WTC11 (cell line): Measurements from ENCODE around the gene NSL1. TPM values are rescaled to one million over a fixed set of nuclear protein-coding genes. Genes with fewer than 3 reads are reported as not detected.

Source experiments
- ATAC-seq: fragments of 200-7000 bp; cut with Tn5 transposase; 2 replicates; pipeline ENCODE4 v1.10.0; 2021; ENCODE audit warnings: mild to moderate bottlenecking, moderate library complexity
- CTCF ChIA-PET: fragments of 300-600 bp; sonication (Branson Sonifier 250); formaldehyde crosslinking; loops from one replicate; lab custom pipeline; 2021; ENCODE audit warnings: antibody characterized with exemption; lab: Charles Lee
- POLR2A ChIA-PET: fragments of 350-600 bp; sonication (Branson Sonifier 250); formaldehyde crosslinking; loops from one replicate; lab custom pipeline; 2021; ENCODE audit warnings: antibody characterized with exemption; lab: Charles Lee
- DNase-seq: peaks from one replicate; pipeline ENCODE4 v3.0.0; 2021; ENCODE audit warnings: low spot score
- H3K27ac Mint-ChIP-seq: 2 replicates; pipeline ENCODE4 v1.8.0; 2021; ENCODE audit warnings: mixed read lengths
- H3K27me3 Mint-ChIP-seq: 2 replicates; pipeline ENCODE4 v1.8.0; 2021; ENCODE audit warnings: low read depth, mild to moderate bottlenecking, moderate library complexity, mixed read lengths
- H3K36me3 Mint-ChIP-seq: 2 replicates; pipeline ENCODE4 v1.8.0; 2021; ENCODE audit warnings: mixed read lengths
- H3K4me1 Mint-ChIP-seq: 2 replicates; pipeline ENCODE4 v1.8.0; 2022; ENCODE audit warnings: mixed read lengths
- H3K4me3 Mint-ChIP-seq: 2 replicates; pipeline ENCODE4 v1.8.0; 2021; ENCODE audit warnings: mild to moderate bottlenecking, moderate library complexity, mixed read lengths
- H3K9me3 Mint-ChIP-seq: 2 replicates; pipeline ENCODE4 v1.8.0; 2021; ENCODE audit warnings: mixed read lengths
- CBFB ChIP-seq: sonication (generic); formaldehyde crosslinking; IDR thresholded peaks from 2 replicates; pipeline ENCODE4 v1.8.1; 2022; ENCODE audit warnings: mild to moderate bottlenecking, low read depth, missing genetic modification reagents
- CDX4 ChIP-seq: fragments of 250-450 bp; sonication (Bioruptor Pico); IDR thresholded peaks from 2 replicates; pipeline ENCODE4 v1.9.0; 2021; ENCODE audit warnings: moderate library complexity, mild to moderate bottlenecking, inconsistent platforms, borderline replicate concordance
- CREB1 ChIP-seq: sonication (generic); formaldehyde crosslinking; IDR thresholded peaks from 2 replicates; pipeline ENCODE4 v1.8.0; 2023; ENCODE audit warnings: mild to moderate bottlenecking, missing genetic modification reagents
- CREM ChIP-seq: sonication (generic); formaldehyde crosslinking; IDR thresholded peaks from 2 replicates; pipeline ENCODE4 v1.8.1; 2022; ENCODE audit warnings: mild to moderate bottlenecking, missing genetic modification reagents, moderate library complexity
- E2F4 ChIP-seq: sonication (generic); formaldehyde crosslinking; IDR thresholded peaks from 2 replicates; pipeline ENCODE4 v1.8.1; 2022; ENCODE audit warnings: low read depth, mild to moderate bottlenecking, moderate library complexity, missing genetic modification reagents, borderline replicate concordance
- E2F5 ChIP-seq: sonication (generic); formaldehyde crosslinking; IDR thresholded peaks from 2 replicates; pipeline ENCODE4 v1.8.1; 2022; ENCODE audit warnings: mild to moderate bottlenecking, moderate library complexity, missing genetic modification reagents
- FOXJ3 ChIP-seq: sonication (generic); formaldehyde crosslinking; IDR thresholded peaks from 2 replicates; pipeline ENCODE4 v1.9.0; 2021; ENCODE audit warnings: missing genetic modification reagents, mild to moderate bottlenecking, borderline replicate concordance
- FOXP1 ChIP-seq: sonication (generic); formaldehyde crosslinking; IDR thresholded peaks from 2 replicates; pipeline ENCODE4 v1.8.0; 2022; ENCODE audit warnings: missing genetic modification reagents, mild to moderate bottlenecking, moderate library complexity, borderline replicate concordance
- FOXP4 ChIP-seq: sonication (generic); formaldehyde crosslinking; IDR thresholded peaks from 2 replicates; pipeline ENCODE4 v1.8.0; 2022; ENCODE audit warnings: mild to moderate bottlenecking, missing genetic modification reagents
- HMGA2 ChIP-seq: fragments of 250-450 bp; sonication (Bioruptor Pico); IDR thresholded peaks from 2 replicates; pipeline ENCODE4 v1.4.0; 2021; ENCODE audit warnings: mild to moderate bottlenecking, moderate library complexity
- IRF2 ChIP-seq: sonication (generic); formaldehyde crosslinking; IDR thresholded peaks from 2 replicates; pipeline ENCODE4 v1.8.0; 2022; ENCODE audit warnings: low read depth, missing genetic modification reagents, borderline replicate concordance
- MXD4 ChIP-seq: fragments of 250-450 bp; sonication (Bioruptor Pico); IDR thresholded peaks from 2 replicates; pipeline ENCODE4 v1.8.0; 2021; ENCODE audit warnings: mild to moderate bottlenecking, moderate library complexity, borderline replicate concordance
- NFATC4 ChIP-seq: fragments of 250-450 bp; sonication (Bioruptor Pico); IDR thresholded peaks from 2 replicates; pipeline ENCODE4 v1.9.0; 2021; ENCODE audit warnings: mild to moderate bottlenecking
- NFE2L1 ChIP-seq: sonication (generic); formaldehyde crosslinking; IDR thresholded peaks from 2 replicates; pipeline ENCODE4 v1.8.1; 2023; ENCODE audit warnings: missing genetic modification reagents
- NFYB ChIP-seq: sonication (generic); formaldehyde crosslinking; conservative IDR thresholded peaks from 2 replicates; pipeline ENCODE4 v1.8.0; 2022; ENCODE audit warnings: low read depth, missing genetic modification reagents
- NR1H2 ChIP-seq: sonication (generic); formaldehyde crosslinking; IDR thresholded peaks from 2 replicates; pipeline ENCODE4 v1.9.0; 2021; ENCODE audit warnings: mild to moderate bottlenecking, moderate library complexity, missing genetic modification reagents
- OVOL2 ChIP-seq: fragments of 250-450 bp; sonication (Bioruptor Pico); IDR thresholded peaks from 2 replicates; pipeline ENCODE4 v1.9.0; 2021; ENCODE audit warnings: mild to moderate bottlenecking, borderline replicate concordance
- PREB ChIP-seq: sonication (generic); formaldehyde crosslinking; IDR thresholded peaks from 2 replicates; pipeline ENCODE4 v1.8.1; 2022; ENCODE audit warnings: mild to moderate bottlenecking, missing genetic modification reagents, moderate library complexity, borderline replicate concordance
- SMAD3 ChIP-seq: sonication (generic); formaldehyde crosslinking; IDR thresholded peaks from 2 replicates; pipeline ENCODE4 v1.8.0; 2022; ENCODE audit warnings: missing genetic modification reagents, mild to moderate bottlenecking, borderline replicate concordance
- SMAD4 ChIP-seq: sonication (generic); formaldehyde crosslinking; IDR thresholded peaks from 2 replicates; pipeline ENCODE4 v1.8.0; 2022; ENCODE audit warnings: mild to moderate bottlenecking, missing genetic modification reagents
- SP1 ChIP-seq: sonication (generic); formaldehyde crosslinking; conservative IDR thresholded peaks from 2 replicates; pipeline ENCODE4 v1.8.1; 2022; ENCODE audit warnings: missing genetic modification reagents
- STAT6 ChIP-seq: sonication (generic); formaldehyde crosslinking; conservative IDR thresholded peaks from 2 replicates; pipeline ENCODE4 v1.8.1; 2023; ENCODE audit warnings: mild to moderate bottlenecking, low read depth, missing genetic modification reagents, moderate library complexity
- TEAD1 ChIP-seq: sonication (generic); formaldehyde crosslinking; IDR thresholded peaks from 2 replicates; pipeline ENCODE4 v1.8.0; 2022; ENCODE audit warnings: mild to moderate bottlenecking, missing genetic modification reagents
- ZNF121 ChIP-seq: sonication (generic); formaldehyde crosslinking; IDR thresholded peaks from 2 replicates; pipeline ENCODE4 v1.8.0; 2023; ENCODE audit warnings: missing genetic modification reagents
- ZNF219 ChIP-seq: sonication (generic); formaldehyde crosslinking; IDR thresholded peaks from 2 replicates; pipeline ENCODE4 v1.8.0; 2023; ENCODE audit warnings: missing genetic modification reagents, mild to moderate bottlenecking, borderline replicate concordance
- ZNF512 ChIP-seq: sonication (generic); formaldehyde crosslinking; IDR thresholded peaks from 2 replicates; pipeline ENCODE4 v1.8.1; 2022; ENCODE audit warnings: missing genetic modification reagents, borderline replicate concordance
- ZNF671 ChIP-seq: fragments of 250-450 bp; sonication (Bioruptor Pico); IDR thresholded peaks from 2 replicates; pipeline ENCODE4 v1.8.0; 2021; ENCODE audit warnings: mild to moderate bottlenecking
- total RNA-seq: library from RNA; stranded (reverse); gene quantifications from 3 replicates; pipeline ENCODE4 v1.2.3, GENCODE V29; 2021

Gene NSL1
- total RNA-seq, 1 experiment from 2014 or later: 55.7 TPM

GRCh38 chr1:212820969-212821368, 29.4 kb upstream of the NSL1 start:
- peaks cover 14% of the 10 kb centered on the region for H3K36me3 Mint-ChIP-seq
- POLR2A ChIA-PET: no interaction called here

GRCh38 chr1:212819726-212820125, 28.1 kb upstream of the NSL1 start:
- Mint-ChIP-seq H3K4me3 (no peak overlapping the region), H3K27ac (no peak overlapping the region)
- no peak for DNase-seq
- TF ChIP-seq IRF2 (CRISPR knock-in tag) (no peak), ZNF671 (no peak), E2F5 (CRISPR knock-in tag) (no peak), FOXJ3 (CRISPR knock-in tag) (no peak), NFE2L1 (CRISPR knock-in tag) (no peak), NFYB (CRISPR knock-in tag) (no peak), OVOL2 (CRISPR knock-in tag) (no peak), PREB (CRISPR knock-in tag) (no peak), SMAD3 (no peak), FOXP4 (CRISPR knock-in tag) (no peak)

More at GRCh38 chr1:212820969-212821368, 29.4 kb upstream of the NSL1 start:
- Mint-ChIP-seq H3K4me1 (peaks cover 5% of the 10 kb centered on the region), H3K4me3 (no peak overlapping the region), H3K9me3 (peaks cover 18% of the 10 kb centered on the region)
- TF ChIP-seq NFATC4 (CRISPR knock-in tag) (no peak), TEAD1 (CRISPR knock-in tag) (no peak), HMGA2 (CRISPR knock-in tag) (no peak), SP1 (CRISPR knock-in tag) (no peak), ZNF512 (CRISPR knock-in tag) (no peak), ZNF121 (no peak), ZNF219 (CRISPR knock-in tag) (no peak), STAT6 (CRISPR knock-in tag) (no peak), CDX4 (CRISPR knock-in tag) (no peak), CBFB (CRISPR knock-in tag) (no peak), MXD4 (no peak), CREB1 (no peak), E2F4 (CRISPR knock-in tag) (no peak), SMAD4 (CRISPR knock-in tag) (no peak), FOXP1 (no peak), NR1H2 (no peak), CREM (CRISPR knock-in tag) (no peak)
- TF ChIP-seq, all 79 proteins: peak for 0
- peaks cover 10% of the 10 kb centered on the region for H3K27me3 Mint-ChIP-seq
- DNase-seq: no peak
- ATAC-seq: no peak
- CTCF ChIA-PET: no interaction called here
- no peak overlapping the region for H3K27ac Mint-ChIP-seq

More at GRCh38 chr1:212819726-212820125, 28.1 kb upstream of the NSL1 start:
- H3K27me3 Mint-ChIP-seq: peaks cover 3% of the 10 kb centered on the region
- H3K36me3 Mint-ChIP-seq: peaks cover 4% of the 10 kb centered on the region
- CTCF ChIA-PET: interaction anchor here (0.9 kb wide), 1 partner anchor 14 kb away, joined by 3 read pairs; no protein-coding TSS in a partner anchor
- no peak for ATAC-seq
- peaks cover 8% of the 10 kb centered on the region for H3K9me3 Mint-ChIP-seq
- peaks cover 10% of the 10 kb centered on the region for H3K4me1 Mint-ChIP-seq
- POLR2A ChIA-PET: interaction anchor here (0.5 to 0.7 kb wide), 2 partner anchors 24 to 44 kb away, joined by 3 read pairs; no protein-coding TSS in a partner anchor
